Erythroblast (primary cell): ENCODE results near the gene NKRF.

Experiments
- DNase-seq, 2 experiments: peaks; one replicate each; lab custom pipeline; 2025; lab: John Stamatoyannopoulos, UW
- GATA1 ChIP-seq: IDR thresholded peaks from 2 replicates; pipeline ENCODE4 v1.6.1; 2011; ENCODE audit warnings: low read depth, mild to moderate bottlenecking, control low read depth, low read length, moderate library complexity
- POLR2A ChIP-seq: IDR thresholded peaks from 2 replicates; pipeline ENCODE4 v1.6.1; 2011; ENCODE audit warnings: mild to moderate bottlenecking, low read length

The NKRF gene

GRCh38 chrX:119625843-119626242, 19.6 kb upstream of the NKRF start:
- DNase-seq: no peak
- TF ChIP-seq POLR2A: no peak
- TF ChIP-seq GATA1: no peak

GRCh38 chrX:119624951-119625668, 18.9 kb upstream of the NKRF start:
- no peak for DNase-seq
- TF ChIP-seq POLR2A: no peak
- TF ChIP-seq GATA1: no peak

- TF ChIP-seq POLR2A (no peak), GATA1 (no peak)
- no peak for DNase-seq
Measured at GRCh38 chrX:119624417-119624816, 18.2 kb upstream of the NKRF start.

- no peak for TF ChIP-seq GATA1
- TF ChIP-seq POLR2A: no peak
- no peak for DNase-seq
Measured at GRCh38 chrX:119622356-119623232, 16.4 kb upstream of the NKRF start.

GRCh38 chrX:119618439-119618838, 12.2 kb upstream of the NKRF start:
- no peak for DNase-seq
- no peak for TF ChIP-seq POLR2A
- no peak for TF ChIP-seq GATA1

GRCh38 chrX:119617517-119618164, 11.4 kb upstream of the NKRF start:
- no peak for TF ChIP-seq POLR2A
- TF ChIP-seq GATA1: no peak
- no peak for DNase-seq

GRCh38 chrX:119614776-119615175, 8.6 kb upstream of the NKRF start:
- TF ChIP-seq POLR2A (no peak), GATA1 (no peak)
- DNase-seq: no peak

- no peak for DNase-seq
- TF ChIP-seq POLR2A (no peak), GATA1 (no peak)
Measured at GRCh38 chrX:119607018-119607389, 780 bp upstream of the NKRF start.

- TF ChIP-seq GATA1 (no peak), POLR2A (no peak)
- peak; percentile 54 to 68 for DNase-seq
Measured at GRCh38 chrX:119605464-119606279, 552 bp downstream of the NKRF start.

- TF ChIP-seq GATA1 (no peak), POLR2A (no peak)
- peak; percentile 7 to 15 for DNase-seq
Measured at GRCh38 chrX:119604766-119605463, 1.3 kb downstream of the NKRF start.

- DNase-seq: no peak
- TF ChIP-seq POLR2A: no peak
Measured at GRCh38 chrX:119602701-119603255, 3.4 kb downstream of the NKRF start.

GRCh38 chrX:119589810-119590209, 16.4 kb downstream of the NKRF start:
- no peak for DNase-seq
- TF ChIP-seq POLR2A: no peak
- TF ChIP-seq GATA1: no peak

GRCh38 chrX:119583431-119584059, 22.7 kb downstream of the NKRF start:
- TF ChIP-seq GATA1: no peak
- no peak for TF ChIP-seq POLR2A
- no peak for DNase-seq
